Neural cell (in vitro differentiated cells): ENCODE data around the gene PBX1. TPM values are rescaled to one million over a fixed set of nuclear protein-coding genes. Genes with fewer than 3 reads are reported as not detected.

Experiments used
- H2AFZ ChIP-seq: fragments of 200-600, 300-800 bp; sonication (generic), shearing (Covaris generic); 2 replicates; pipeline ENCODE4 v1.6.0; 2014; ENCODE audit warnings: low read depth, mild to moderate bottlenecking, antibody characterized with exemption, low read length, moderate library complexity
- H3F3A ChIP-seq: fragments of 200-600 bp; shearing (Covaris generic); 2 replicates; pipeline ENCODE4 v1.6.1; 2016; ENCODE audit warnings: mild to moderate bottlenecking, moderate library complexity, mixed read lengths, antibody characterized with exemption, low read length; ENCODE audit not compliant: insufficient read depth, poor library complexity, severe bottlenecking
- H3K27ac ChIP-seq: fragments of 200-600, 300-800 bp; sonication (generic), shearing (Covaris generic); 2 replicates; pipeline ENCODE4 v1.5.1; 2014; ENCODE audit warnings: mild to moderate bottlenecking, low read length, moderate library complexity
- H3K27me3 ChIP-seq: fragments of 300-800, 200-600 bp; sonication (generic), shearing (Covaris generic); 2 replicates; pipeline ENCODE4 v1.6.0; 2014; ENCODE audit warnings: mild to moderate bottlenecking, low read depth, low read length, moderate library complexity; ENCODE audit not compliant: insufficient read depth
- H3K36me3 ChIP-seq: fragments of 300-800, 200-600 bp; sonication (generic), shearing (Covaris generic); 2 replicates; pipeline ENCODE4 v1.5.1; 2014; ENCODE audit warnings: mild to moderate bottlenecking, antibody characterized with exemption, low read length, moderate library complexity; ENCODE audit not compliant: insufficient read depth
- H3K4me2 ChIP-seq: fragments of 300-800, 200-600 bp; sonication (generic), shearing (Covaris generic); 2 replicates; pipeline ENCODE4 v1.6.0; 2014; ENCODE audit warnings: mild to moderate bottlenecking, low read length
- H3K4me3 ChIP-seq: fragments of 300-800, 200-600 bp; sonication (generic), shearing (Covaris generic); 2 replicates; pipeline ENCODE4 v1.5.1; 2014; ENCODE audit warnings: mild to moderate bottlenecking, low read length, moderate library complexity
- H3K79me2 ChIP-seq: fragments of 200-600 bp; shearing (Covaris generic); replicated peaks from 2 replicates; pipeline ENCODE4 v1.6.0; 2014; ENCODE audit warnings: mild to moderate bottlenecking, low read length, moderate library complexity; ENCODE audit not compliant: insufficient read depth
- H3K9ac ChIP-seq: fragments of 300-800, 200-600 bp; sonication (generic), shearing (Covaris generic); 2 replicates; pipeline ENCODE4 v1.6.1; 2016; ENCODE audit warnings: mild to moderate bottlenecking, low read length, mixed read lengths
- H3K9me2 ChIP-seq: fragments of 200-600 bp; shearing (Covaris generic); 2 replicates; pipeline ENCODE4 v1.6.1; 2016; ENCODE audit warnings: mild to moderate bottlenecking, low read length, mixed read lengths; ENCODE audit not compliant: insufficient read depth
- H3K9me3 ChIP-seq: fragments of 200-600, 300-800 bp; sonication (generic), shearing (Covaris generic); 2 replicates; pipeline ENCODE4 v1.6.1; 2016; ENCODE audit warnings: mild to moderate bottlenecking, mixed run types, low read length, moderate library complexity, mixed read lengths
- H4K20me1 ChIP-seq: fragments of 200-600 bp; shearing (Covaris generic); 2 replicates; pipeline ENCODE4 v1.6.1; 2016; ENCODE audit warnings: mild to moderate bottlenecking, mixed run types; ENCODE audit not compliant: insufficient read depth
- EP300 ChIP-seq: fragments of 450-650 bp; conservative IDR thresholded peaks from 2 replicates; pipeline ENCODE4 v1.6.1; 2014; ENCODE audit warnings: antibody characterized with exemption, mild to moderate bottlenecking, moderate library complexity; ENCODE audit not compliant: poor library complexity, severe bottlenecking
- EZH2 ChIP-seq: fragments of 200-600, 300-800 bp; shearing (Covaris generic), sonication (generic); IDR thresholded peaks from 2 replicates; pipeline ENCODE4 v1.6.1; 2014; ENCODE audit warnings: antibody characterized with exemption, low read length, borderline replicate concordance, mild to moderate bottlenecking; ENCODE audit not compliant: insufficient read depth, poor library complexity, severe bottlenecking
- MXI1 ChIP-seq: fragments of 450-650 bp; conservative IDR thresholded peaks from 2 replicates; pipeline ENCODE4 v1.6.1; 2014; ENCODE audit warnings: antibody characterized with exemption, mild to moderate bottlenecking; ENCODE audit not compliant: poor library complexity, severe bottlenecking
- POLR2AphosphoS5 ChIP-seq: IDR thresholded peaks from 2 replicates; pipeline ENCODE4 v1.6.1; 2012
- RAD21 ChIP-seq: fragments of 450-650 bp; conservative IDR thresholded peaks from 2 replicates; pipeline ENCODE4 v1.6.1; 2014; ENCODE audit warnings: antibody characterized with exemption, mild to moderate bottlenecking, moderate library complexity
- SMC3 ChIP-seq: fragments of 450-650 bp; conservative IDR thresholded peaks from 2 replicates; pipeline ENCODE4 v1.6.1; 2014; ENCODE audit warnings: antibody characterized with exemption, mild to moderate bottlenecking, moderate library complexity; ENCODE audit not compliant: poor library complexity
- TAF1 ChIP-seq: IDR thresholded peaks from 2 replicates; pipeline ENCODE4 v1.6.1; 2012; ENCODE audit warnings: low read depth
- polyA plus RNA-seq: library from polyadenylated mRNA; depleted of rRNA; stranded (reverse); fragments of >200 nt; gene quantifications from 2 replicates; pipeline ENCODE4 v1.2.3, GENCODE V29; 2014
- TF ChIP-seq, protein P1 (sequence below): fragments of 450-650 bp; IDR thresholded peaks from 2 replicates; pipeline ENCODE4 v1.5.1; 2014; ENCODE audit warnings: antibody characterized with exemption, mild to moderate bottlenecking, moderate library complexity; ENCODE audit not compliant: poor library complexity, severe bottlenecking
- TF ChIP-seq, protein P2 (sequence below): IDR thresholded peaks from 2 replicates; pipeline ENCODE4 v1.6.1; 2012; ENCODE audit warnings: borderline replicate concordance

Gene PBX1
- polyA plus RNA-seq, 1 donor from 2014 or later = 42.4 TPM

DNA sequence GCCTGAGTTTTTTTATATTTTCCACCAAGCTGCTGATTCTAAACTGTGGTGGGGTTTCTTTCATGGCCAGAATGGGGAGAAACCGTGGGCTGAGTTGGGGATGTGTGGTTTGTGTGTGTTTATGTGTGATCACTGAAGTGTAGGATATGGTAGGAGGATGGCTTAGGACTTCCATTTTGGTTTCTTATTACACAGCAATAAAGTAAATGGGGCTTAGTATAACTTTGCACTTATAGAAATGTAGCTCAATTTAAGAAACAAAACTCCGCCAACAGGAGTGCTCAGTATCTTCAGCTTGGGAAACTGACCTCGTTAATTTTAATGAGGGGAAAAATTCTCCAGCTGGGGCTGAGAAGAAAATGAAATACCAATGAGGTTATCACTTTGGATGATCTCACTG, 77.8 kb downstream of the PBX1 start:
- TF ChIP-seq EZH2 (no peak), EP300 (no peak), TAF1 (no peak), SMC3 (no peak), RAD21 (no peak), MXI1 (no peak), POLR2AphosphoS5 (no peak)
- TF ChIP-seq, protein P1, sequence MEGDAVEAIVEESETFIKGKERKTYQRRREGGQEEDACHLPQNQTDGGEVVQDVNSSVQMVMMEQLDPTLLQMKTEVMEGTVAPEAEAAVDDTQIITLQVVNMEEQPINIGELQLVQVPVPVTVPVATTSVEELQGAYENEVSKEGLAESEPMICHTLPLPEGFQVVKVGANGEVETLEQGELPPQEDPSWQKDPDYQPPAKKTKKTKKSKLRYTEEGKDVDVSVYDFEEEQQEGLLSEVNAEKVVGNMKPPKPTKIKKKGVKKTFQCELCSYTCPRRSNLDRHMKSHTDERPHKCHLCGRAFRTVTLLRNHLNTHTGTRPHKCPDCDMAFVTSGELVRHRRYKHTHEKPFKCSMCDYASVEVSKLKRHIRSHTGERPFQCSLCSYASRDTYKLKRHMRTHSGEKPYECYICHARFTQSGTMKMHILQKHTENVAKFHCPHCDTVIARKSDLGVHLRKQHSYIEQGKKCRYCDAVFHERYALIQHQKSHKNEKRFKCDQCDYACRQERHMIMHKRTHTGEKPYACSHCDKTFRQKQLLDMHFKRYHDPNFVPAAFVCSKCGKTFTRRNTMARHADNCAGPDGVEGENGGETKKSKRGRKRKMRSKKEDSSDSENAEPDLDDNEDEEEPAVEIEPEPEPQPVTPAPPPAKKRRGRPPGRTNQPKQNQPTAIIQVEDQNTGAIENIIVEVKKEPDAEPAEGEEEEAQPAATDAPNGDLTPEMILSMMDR = no peak
- TF ChIP-seq, protein P2, sequence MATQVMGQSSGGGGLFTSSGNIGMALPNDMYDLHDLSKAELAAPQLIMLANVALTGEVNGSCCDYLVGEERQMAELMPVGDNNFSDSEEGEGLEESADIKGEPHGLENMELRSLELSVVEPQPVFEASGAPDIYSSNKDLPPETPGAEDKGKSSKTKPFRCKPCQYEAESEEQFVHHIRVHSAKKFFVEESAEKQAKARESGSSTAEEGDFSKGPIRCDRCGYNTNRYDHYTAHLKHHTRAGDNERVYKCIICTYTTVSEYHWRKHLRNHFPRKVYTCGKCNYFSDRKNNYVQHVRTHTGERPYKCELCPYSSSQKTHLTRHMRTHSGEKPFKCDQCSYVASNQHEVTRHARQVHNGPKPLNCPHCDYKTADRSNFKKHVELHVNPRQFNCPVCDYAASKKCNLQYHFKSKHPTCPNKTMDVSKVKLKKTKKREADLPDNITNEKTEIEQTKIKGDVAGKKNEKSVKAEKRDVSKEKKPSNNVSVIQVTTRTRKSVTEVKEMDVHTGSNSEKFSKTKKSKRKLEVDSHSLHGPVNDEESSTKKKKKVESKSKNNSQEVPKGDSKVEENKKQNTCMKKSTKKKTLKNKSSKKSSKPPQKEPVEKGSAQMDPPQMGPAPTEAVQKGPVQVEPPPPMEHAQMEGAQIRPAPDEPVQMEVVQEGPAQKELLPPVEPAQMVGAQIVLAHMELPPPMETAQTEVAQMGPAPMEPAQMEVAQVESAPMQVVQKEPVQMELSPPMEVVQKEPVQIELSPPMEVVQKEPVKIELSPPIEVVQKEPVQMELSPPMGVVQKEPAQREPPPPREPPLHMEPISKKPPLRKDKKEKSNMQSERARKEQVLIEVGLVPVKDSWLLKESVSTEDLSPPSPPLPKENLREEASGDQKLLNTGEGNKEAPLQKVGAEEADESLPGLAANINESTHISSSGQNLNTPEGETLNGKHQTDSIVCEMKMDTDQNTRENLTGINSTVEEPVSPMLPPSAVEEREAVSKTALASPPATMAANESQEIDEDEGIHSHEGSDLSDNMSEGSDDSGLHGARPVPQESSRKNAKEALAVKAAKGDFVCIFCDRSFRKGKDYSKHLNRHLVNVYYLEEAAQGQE = no peak
- no peaks in the 10 kb centered on the region for H3K9me3 ChIP-seq
- peaks cover 10% of the 10 kb centered on the region for H3F3A ChIP-seq
- H3K9ac ChIP-seq = no peak overlapping the region
- H3K4me2 ChIP-seq = no peak overlapping the region
- H3K27me3 ChIP-seq = no peaks in the 10 kb centered on the region
- no peaks in the 10 kb centered on the region for H4K20me1 ChIP-seq
- no peaks in the 10 kb centered on the region for H3K9me2 ChIP-seq
- no peak overlapping the region for H3K4me3 ChIP-seq
- H2AFZ ChIP-seq = no peak overlapping the region
- peaks cover 90% of the 10 kb centered on the region for H3K79me2 ChIP-seq
- H3K27ac ChIP-seq = peak overlapping the region; percentile 83
- H3K36me3 ChIP-seq = no peaks in the 10 kb centered on the region

DNA sequence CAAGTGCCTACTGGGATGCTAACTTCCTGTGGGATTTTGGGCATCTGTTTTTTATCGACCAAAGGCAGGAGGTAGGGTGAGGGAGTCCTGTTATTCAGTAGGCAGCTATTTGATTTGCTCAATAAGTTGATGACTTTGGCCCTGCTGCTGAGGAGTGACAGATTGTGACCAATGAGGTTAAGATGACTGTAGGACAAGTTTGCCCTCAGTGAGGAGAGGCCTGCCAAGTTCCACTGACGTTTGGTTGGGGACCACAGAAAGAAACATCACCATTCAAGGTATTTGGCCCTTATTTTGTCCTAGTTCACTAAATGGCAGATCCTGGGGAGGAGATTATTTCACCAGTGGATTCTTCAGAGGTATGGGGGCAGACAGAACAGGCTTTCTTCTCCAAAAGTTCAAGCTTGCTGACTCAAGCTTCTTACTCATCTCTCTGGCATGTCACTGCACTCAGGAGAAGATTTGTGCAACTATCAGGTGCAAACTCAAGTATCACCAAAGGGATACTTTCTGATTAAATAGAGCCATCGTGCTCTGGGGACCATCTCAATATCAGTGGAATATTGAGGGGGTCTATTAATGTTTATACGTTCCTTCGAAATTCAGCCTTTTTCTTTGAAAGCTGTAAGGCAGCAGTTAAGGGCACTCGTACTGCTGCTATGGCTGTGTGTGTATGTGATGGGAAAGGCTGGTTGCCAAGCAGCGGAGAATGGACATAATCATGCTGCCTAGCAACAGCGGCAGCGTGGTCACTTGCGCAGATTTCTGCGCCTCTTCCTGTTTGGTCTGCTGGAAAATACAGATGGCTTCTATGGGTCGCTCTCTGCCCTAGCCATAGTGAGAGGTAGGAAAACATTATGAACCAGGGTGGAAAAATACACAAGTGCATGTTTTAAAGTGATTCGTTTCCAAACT, 78.7 kb downstream of the PBX1 start:
- Histone ChIP-seq H3K9me2 (no peaks in the 10 kb centered on the region), H3K27ac (peak overlapping the region; percentile 83), H3K27me3 (no peaks in the 10 kb centered on the region), H3K36me3 (peaks cover 5% of the 10 kb centered on the region), H3K9me3 (no peaks in the 10 kb centered on the region), H3K79me2 (peaks cover 90% of the 10 kb centered on the region), H3K4me3 (peak overlapping the region; percentile 30), H3F3A (peaks cover 10% of the 10 kb centered on the region), H4K20me1 (no peaks in the 10 kb centered on the region), H3K4me2 (peak overlapping the region; percentile 41), H3K9ac (peak overlapping the region; percentile 54), H2AFZ (no peak overlapping the region)
- TF ChIP-seq EZH2 (no peak), EP300 (peak; percentile 43), MXI1 (no peak), POLR2AphosphoS5 (no peak), RAD21 (no peak)
- TF ChIP-seq, protein P2 = no peak
- TF ChIP-seq, protein P1 = no peak
